Measurements from ENCODE around the gene EDARADD.
"Not testable (repeated sequence)": the region's sequence is repeated elsewhere in the genome, so short reads cannot be mapped to it uniquely, and the experiment has no call there.

The EDARADD gene

GRCh38 chr1:236472850-236473788 lies 79.0 kb downstream of the EDARADD start:
- no peak overlapping the region for H3K27ac ChIP-seq

GRCh38 chr1:236476019-236476418 lies 81.9 kb downstream of the EDARADD start:
- TF ChIP-seq ZFX (IDR thresholded peaks at IDR 0.05) = no peak
- no peak for TF ChIP-seq CTCF (conservative IDR thresholded peaks at IDR 0.05)

More at GRCh38 chr1:236472850-236473788, 79.0 kb downstream of the EDARADD start:
- TF ChIP-seq CTCF (conservative IDR thresholded peaks at IDR 0.05) = no peak
- TF ChIP-seq ZFX (IDR thresholded peaks at IDR 0.05) = no peak

GRCh38 chr1:236480758-236481436 lies 86.8 kb downstream of the EDARADD start:
- H3K27ac ChIP-seq = no peak overlapping the region
- TF ChIP-seq ZFX (IDR thresholded peaks at IDR 0.05) (no peak), CTCF (conservative IDR thresholded peaks at IDR 0.05) (no peak)

More at GRCh38 chr1:236476019-236476418, 81.9 kb downstream of the EDARADD start:
- no peak overlapping the region for H3K27ac ChIP-seq

- no peak overlapping the region for H3K27ac ChIP-seq
- TF ChIP-seq CTCF (conservative IDR thresholded peaks at IDR 0.05) (no peak), ZFX (IDR thresholded peaks at IDR 0.05) (no peak)
These were observed 90.4 kb downstream of the EDARADD start for GRCh38 chr1:236484310-236484971.

- no peak overlapping the region for H3K27ac ChIP-seq
- TF ChIP-seq ZFX (IDR thresholded peaks at IDR 0.05) (no peak), CTCF (conservative IDR thresholded peaks at IDR 0.05) (no peak)
These were observed 92.4 kb downstream of the EDARADD start for GRCh38 chr1:236486356-236487002.

GRCh38 chr1:236489161-236489560 lies 95.1 kb downstream of the EDARADD start:
- not testable (repeated sequence) for H3K27ac ChIP-seq

- TF ChIP-seq ZFX (IDR thresholded peaks at IDR 0.05) (no peak), CTCF (conservative IDR thresholded peaks at IDR 0.05) (peak; percentile 73)
These were observed 95.8 kb downstream of the EDARADD start for GRCh38 chr1:236489710-236490377.

More at GRCh38 chr1:236489710-236490377, 95.8 kb downstream of the EDARADD start:
- H3K27ac ChIP-seq = no peak overlapping the region
